IMR-90 (cell line): Measurements from ENCODE around the gene ZNF773. TPM values are rescaled to one million over a fixed set of nuclear protein-coding genes. Genes with fewer than 3 reads are reported as not detected.

Source experiments
- microRNA-seq, 2 experiments: library from miRNA; stranded (forward) in 1 of 2; unstranded in 1 of 2; fragments of 10-50 nt in 1 of 2; fragments of <30 nt in 1 of 2; gene quantifications in 1 of 2; microRNA quantifications in 1 of 2; one replicate each; pipeline versions ENCODE3 to v1.1.0; 2013 to 2020; ENCODE audit not compliant: insufficient read depth in 1 of 2, insufficient read length in 1 of 2, unreplicated experiment in 1 of 2
- polyA plus RNA-seq, 3 experiments: library from polyadenylated mRNA; depleted of rRNA; stranded (reverse); fragments of >200 nt; gene quantifications; 2 replicates each; pipeline ENCODE4 v1.2.3, GENCODE V29; 2012; ENCODE audit warnings: low replicate concordance in 1 of 3
- small RNA-seq, 5 experiments: library from RNA; depleted of rRNA; stranded (forward); fragments of <200 nt; gene quantifications; one replicate each; pipeline ENCODE3, GENCODE V24; 2012
- total RNA-seq: library from RNA; depleted of rRNA; stranded (reverse); fragments of >200 nt; gene quantifications from 2 replicates; pipeline ENCODE4 v1.2.3, GENCODE V29; 2012; rRNA removed

ZNF773 gene
- total and polyA plus RNA-seq, 2 of the 4 experiments (the other 2 are of a cell fraction): 5.5 to 13.3 TPM

Small RNA genes lying within 50 kb of the gene (microRNA-seq; reads per million reads assigned to microRNA genes)
- gene VN1R107P (ENCODE audit: insufficient read depth, insufficient read length): not detected

Small RNA genes lying within 50 kb of the gene (small RNA-seq; reads per million reads assigned to genes)
- gene VN1R107P: 0 reads per million in 5 experiments

Other genes with a start within 250 kb of the ZNF773 start
- 41.9 and 55.2 TPM in 2 replicates for gene ZNF460, start 219.5 kb upstream of the ZNF773 start, total RNA-seq
- 3.2 and 3.6 TPM in 2 replicates for gene ZNF460, start 219.5 kb upstream of the ZNF773 start, polyA plus RNA-seq (2012; rRNA removed)
- 8.3 and 9.0 TPM in 2 replicates for gene ZNF543, start 179.5 kb upstream of the ZNF773 start, total RNA-seq
- 0.92 and 1.8 TPM in 2 replicates for gene ZNF543, start 179.5 kb upstream of the ZNF773 start, polyA plus RNA-seq (2012; rRNA removed)
- 11.9 and 16.1 TPM in 2 replicates for gene ZNF304, start 148.7 kb upstream of the ZNF773 start, total RNA-seq
- 2.9 and 3.9 TPM in 2 replicates for gene ZNF304, start 148.7 kb upstream of the ZNF773 start, polyA plus RNA-seq (2012; rRNA removed)
- 14.4 and 20.4 TPM in 2 replicates for gene TRAPPC2B, start 136.4 kb upstream of the ZNF773 start, total RNA-seq
- gene TRAPPC2B, start 136.4 kb upstream of the ZNF773 start, polyA plus RNA-seq (2012; rRNA removed): 11.0 and 14.9 TPM in 2 replicates
- gene ZNF547, start 136.4 kb upstream of the ZNF773 start, total RNA-seq: 4.4 and 5.6 TPM in 2 replicates
- 1.4 and 2.1 TPM in 2 replicates for gene ZNF547, start 136.4 kb upstream of the ZNF773 start, polyA plus RNA-seq (2012; rRNA removed)
- 23.9 and 24.2 TPM in 2 replicates for gene ZNF548, start 110.1 kb upstream of the ZNF773 start, total RNA-seq
- gene ZNF548, start 110.1 kb upstream of the ZNF773 start, polyA plus RNA-seq (2012; rRNA removed): 6.9 and 7.5 TPM in 2 replicates
- 11.7 and 17.4 TPM in 2 replicates for gene ZNF17, start 88.8 kb upstream of the ZNF773 start, total RNA-seq
- gene ZNF17, start 88.8 kb upstream of the ZNF773 start, polyA plus RNA-seq (2012; rRNA removed): 3.6 and 4.3 TPM in 2 replicates
- 8.1 and 9.9 TPM in 2 replicates for gene ZNF749, start 64.6 kb upstream of the ZNF773 start, total RNA-seq
- gene ZNF749, start 64.6 kb upstream of the ZNF773 start, polyA plus RNA-seq (2012; rRNA removed): 7.0 and 7.9 TPM in 2 replicates
- gene VN1R1, start 42.8 kb upstream of the ZNF773 start, total RNA-seq: 0.36 and 0.56 TPM in 2 replicates
- 0.14 and 0.32 TPM in 2 replicates for gene VN1R1, start 42.8 kb upstream of the ZNF773 start, polyA plus RNA-seq (2012; rRNA removed)
- 25.6 and 33.0 TPM in 2 replicates for gene ZNF772, start 22.4 kb upstream of the ZNF773 start, total RNA-seq
- gene ZNF772, start 22.4 kb upstream of the ZNF773 start, polyA plus RNA-seq (2012; rRNA removed): 2.9 and 4.6 TPM in 2 replicates
- 13.9 and 20.3 TPM in 2 replicates for gene ZNF419, start 12.2 kb upstream of the ZNF773 start, total RNA-seq
- gene ZNF419, start 12.2 kb upstream of the ZNF773 start, polyA plus RNA-seq (2012; rRNA removed): 5.0 and 6.4 TPM in 2 replicates
- 6.9 and 8.6 TPM in 2 replicates for gene ZNF549, start 27.4 kb downstream of the ZNF773 start, total RNA-seq
- gene ZNF549, start 27.4 kb downstream of the ZNF773 start, polyA plus RNA-seq (2012; rRNA removed): 2.1 and 2.4 TPM in 2 replicates
- gene ZNF550, start 59.9 kb downstream of the ZNF773 start, total RNA-seq: 6.9 and 12.5 TPM in 2 replicates
- gene ZNF550, start 59.9 kb downstream of the ZNF773 start, polyA plus RNA-seq (2012; rRNA removed): 4.2 and 5.7 TPM in 2 replicates
- 6.1 and 8.1 TPM in 2 replicates for gene ZNF416, start 79.0 kb downstream of the ZNF773 start, total RNA-seq
- 2.3 and 2.6 TPM in 2 replicates for gene ZNF416, start 79.0 kb downstream of the ZNF773 start, polyA plus RNA-seq (2012; rRNA removed)
- gene ZIK1, start 84.2 kb downstream of the ZNF773 start, total RNA-seq: 9.2 and 11.8 TPM in 2 replicates
- 3.5 and 4.1 TPM in 2 replicates for gene ZIK1, start 84.2 kb downstream of the ZNF773 start, polyA plus RNA-seq (2012; rRNA removed)
- 4.4 and 6.6 TPM in 2 replicates for gene ZNF530, start 99.9 kb downstream of the ZNF773 start, total RNA-seq
- gene ZNF530, start 99.9 kb downstream of the ZNF773 start, polyA plus RNA-seq (2012; rRNA removed): 2.9 and 3.0 TPM in 2 replicates
- gene ZNF134, start 114.3 kb downstream of the ZNF773 start, total RNA-seq: 31.0 and 31.1 TPM in 2 replicates
- gene ZNF134, start 114.3 kb downstream of the ZNF773 start, polyA plus RNA-seq (2012; rRNA removed): 6.0 and 6.2 TPM in 2 replicates
- 9.2 and 13.1 TPM in 2 replicates for gene ZNF211, start 133.2 kb downstream of the ZNF773 start, total RNA-seq
- 6.5 and 8.7 TPM in 2 replicates for gene ZNF211, start 133.2 kb downstream of the ZNF773 start, polyA plus RNA-seq (2012; rRNA removed)
- gene ZSCAN4, start 169.0 kb downstream of the ZNF773 start, total RNA-seq: not detected in 2 replicates
- gene ZSCAN4, start 169.0 kb downstream of the ZNF773 start, polyA plus RNA-seq (2012; rRNA removed): not detected in 2 replicates
- 13.9 and 14.7 TPM in 2 replicates for gene ZNF551, start 182.0 kb downstream of the ZNF773 start, total RNA-seq
- gene ZNF551, start 182.0 kb downstream of the ZNF773 start, polyA plus RNA-seq (2012; rRNA removed): 2.6 and 3.3 TPM in 2 replicates
- 1.9 and 2.9 TPM in 2 replicates for gene ZNF154, start 209.3 kb downstream of the ZNF773 start, total RNA-seq
- gene ZNF154, start 209.3 kb downstream of the ZNF773 start, polyA plus RNA-seq (2012; rRNA removed): 1.5 and 2.2 TPM in 2 replicates
- gene ZNF671, start 227.7 kb downstream of the ZNF773 start, total RNA-seq: 13.3 and 14.9 TPM in 2 replicates
- 3.1 and 4.1 TPM in 2 replicates for gene ZNF671, start 227.7 kb downstream of the ZNF773 start, polyA plus RNA-seq (2012; rRNA removed)
- 14.3 and 15.8 TPM in 2 replicates for gene ZNF776, start 246.9 kb downstream of the ZNF773 start, total RNA-seq
- gene ZNF776, start 246.9 kb downstream of the ZNF773 start, polyA plus RNA-seq (2012; rRNA removed): 3.3 and 4.3 TPM in 2 replicates